ENCODE data around the gene SDC1.

SDC1 gene

GRCh38 chr2:20164061-20164733, 60.7 kb downstream of the SDC1 start:
- H3K4me3 ChIP-seq (ENCODE audit: low read length) = no peak overlapping the region
- TF ChIP-seq CTCF (IDR thresholded peaks at IDR 0.05; ENCODE audit: insufficient read depth, low read depth, low read length, missing control alignments) = no peak
- DNase-seq (ENCODE audit: low read depth) = no peak

GRCh38 chr2:20159411-20160070, 65.4 kb downstream of the SDC1 start:
- H3K4me3 ChIP-seq (ENCODE audit: low read length) = no peak overlapping the region
- no peak for TF ChIP-seq CTCF (IDR thresholded peaks at IDR 0.05; ENCODE audit: insufficient read depth, low read depth, low read length, missing control alignments)
- DNase-seq (ENCODE audit: low read depth) = no peak

DNA sequence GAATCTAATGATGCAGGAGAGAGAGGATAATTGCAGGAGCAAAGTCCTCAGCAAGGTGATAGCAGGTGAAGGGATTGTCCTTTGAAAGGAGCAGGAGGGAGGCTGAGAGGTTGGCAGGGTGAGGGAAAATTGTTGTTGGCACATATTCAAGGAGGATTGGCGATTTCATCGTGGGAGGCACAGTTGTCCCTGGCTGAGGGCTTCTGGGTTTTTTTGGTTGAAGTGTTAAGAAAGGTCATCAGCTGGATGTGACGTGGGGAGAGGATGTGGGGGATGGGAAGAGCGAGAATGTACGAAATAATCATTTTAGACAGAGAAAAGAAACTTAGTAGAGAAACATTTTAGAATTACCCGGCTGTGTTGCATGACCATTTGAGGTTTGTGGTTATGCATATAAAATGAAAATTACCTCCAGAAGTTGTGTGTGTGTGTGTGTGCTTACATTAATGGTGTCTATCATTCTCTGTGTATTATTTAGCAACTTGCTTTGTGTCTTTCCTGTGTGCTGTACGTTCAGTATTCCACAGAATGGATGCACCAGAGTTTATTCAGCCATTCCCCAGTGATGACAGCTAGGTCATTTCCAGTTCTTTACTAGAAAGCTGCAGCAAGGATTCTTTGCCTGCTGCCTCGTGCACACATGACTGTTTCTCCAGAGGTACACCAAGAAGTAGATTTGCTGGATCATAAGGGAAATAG, 67.6 kb downstream of the SDC1 start:
- H3K4me3 ChIP-seq (ENCODE audit: low read length) = no peak overlapping the region

DNA sequence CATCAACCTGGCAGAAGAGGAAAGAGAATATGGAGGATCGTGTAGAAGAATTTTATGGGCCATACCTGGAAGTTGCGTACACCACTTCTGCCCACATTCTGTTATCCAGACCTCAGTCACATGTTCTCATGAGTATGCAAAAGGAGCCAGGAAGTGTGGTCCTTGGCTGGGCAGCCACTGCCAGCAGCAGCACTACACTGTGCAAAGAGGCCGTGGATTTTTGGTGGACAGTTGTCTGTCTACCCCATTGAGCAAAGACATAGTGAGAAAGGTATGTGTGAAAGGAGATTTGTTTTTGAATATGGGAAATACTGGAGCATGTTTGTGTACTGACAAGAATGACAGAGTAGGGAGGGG, 68.1 kb downstream of the SDC1 start:
- no peak overlapping the region for H3K4me3 ChIP-seq (ENCODE audit: low read length)
- TF ChIP-seq CTCF (IDR thresholded peaks at IDR 0.05; ENCODE audit: insufficient read depth, low read depth, low read length, missing control alignments) = no peak
- DNase-seq (ENCODE audit: low read depth) = no peak

More for the DNA sequence above, 67.6 kb downstream of the SDC1 start:
- TF ChIP-seq CTCF (IDR thresholded peaks at IDR 0.05; ENCODE audit: insufficient read depth, low read depth, low read length, missing control alignments) = no peak
- no peak for DNase-seq (ENCODE audit: low read depth)

DNA sequence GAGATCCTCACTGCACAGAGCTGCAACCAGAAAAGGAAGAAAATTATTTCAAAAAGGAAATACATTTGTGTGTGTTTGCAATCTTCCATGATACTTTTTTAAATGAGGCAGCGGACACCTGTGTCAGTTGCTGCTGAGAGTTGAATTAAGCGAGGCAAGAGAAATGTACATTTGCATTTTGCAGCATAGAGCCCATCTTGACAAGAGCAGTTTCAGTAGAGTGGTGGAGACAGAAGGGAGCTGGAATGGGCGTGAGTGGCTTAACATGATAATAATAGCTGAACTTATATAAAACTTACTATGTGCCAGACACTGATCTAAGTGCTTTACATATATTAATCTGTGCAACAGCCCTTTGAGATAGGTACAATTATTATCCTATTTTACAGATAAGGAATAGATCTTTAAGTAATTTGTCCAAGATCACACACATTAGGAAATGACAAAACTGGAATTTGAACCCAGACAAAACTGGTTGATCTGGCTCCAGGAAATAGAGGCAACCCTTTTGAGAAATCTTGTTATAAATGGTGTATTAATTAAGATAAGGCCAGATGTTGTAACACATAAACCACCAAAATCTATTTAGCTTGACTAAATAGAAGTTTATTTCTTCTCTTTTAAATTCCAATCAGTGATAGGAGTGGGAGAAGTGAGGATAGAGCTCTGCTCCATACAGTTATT, 68.7 kb downstream of the SDC1 start:
- no peak overlapping the region for H3K4me3 ChIP-seq (ENCODE audit: low read length)
- no peak for TF ChIP-seq CTCF (IDR thresholded peaks at IDR 0.05; ENCODE audit: insufficient read depth, low read depth, low read length, missing control alignments)
- DNase-seq (ENCODE audit: low read depth) = no peak

DNA sequence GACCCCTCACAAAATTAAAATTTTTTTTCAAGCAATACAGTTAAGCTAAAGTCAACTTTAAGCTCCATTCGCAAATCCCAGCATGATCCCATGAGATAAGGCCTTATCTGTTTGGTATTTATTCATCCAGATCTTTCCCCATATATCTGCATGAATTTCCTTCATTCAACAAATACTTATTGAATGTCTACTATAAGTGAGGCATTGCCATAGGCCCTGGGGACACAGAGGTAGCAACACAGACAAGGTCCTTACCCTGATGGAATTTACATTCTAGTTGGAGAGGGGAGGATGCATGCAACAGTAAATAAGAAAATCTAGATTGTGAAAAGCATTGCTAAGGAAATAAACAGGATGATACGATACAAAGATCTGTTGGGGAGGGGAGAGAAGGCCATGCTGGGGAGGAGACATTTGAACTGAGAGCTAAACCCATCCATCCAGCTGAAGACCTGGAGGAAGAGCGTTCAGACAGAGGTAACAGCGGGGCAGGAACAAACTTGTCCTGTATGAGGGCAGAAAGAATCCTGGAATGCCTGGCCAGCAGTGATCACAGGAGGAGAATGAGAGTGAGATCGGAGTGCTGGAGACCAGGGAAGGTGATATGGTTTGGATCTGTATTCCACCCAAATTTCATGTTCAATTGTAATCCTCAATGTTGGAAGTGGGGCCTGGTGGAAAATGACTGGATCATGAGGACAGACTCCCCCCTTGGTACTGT, 71.6 kb downstream of the SDC1 start:
- no peak for TF ChIP-seq CTCF (IDR thresholded peaks at IDR 0.05; ENCODE audit: insufficient read depth, low read depth, low read length, missing control alignments)
- DNase-seq (ENCODE audit: low read depth) = peak; percentile 83
- no peak overlapping the region for H3K4me3 ChIP-seq (ENCODE audit: low read length)

Data from epithelial cell of esophagus (primary cell).